ENCODE results near the gene CT45A8.

GRCh38 chrX:135892781-135893180, 38.4 kb upstream of the CT45A8 start:
- TF ChIP-seq CTCF (IDR thresholded peaks at IDR 0.05) (no peak), POLR2A (IDR thresholded peaks at IDR 0.05) (no peak), POLR2AphosphoS5 (IDR thresholded peaks at IDR 0.05) (no peak)

Measured in gastroesophageal sphincter (tissue), 3 donors.